WTC11 (cell line): ENCODE data around the gene AQP2.

Source experiments
- ELF4 ChIP-seq: sonication (generic); formaldehyde crosslinking; IDR thresholded peaks from 2 replicates; pipeline ENCODE4 v1.8.1; 2022; ENCODE audit warnings: low read depth, mild to moderate bottlenecking, moderate library complexity, missing genetic modification reagents
- IRF2 ChIP-seq: sonication (generic); formaldehyde crosslinking; IDR thresholded peaks from 2 replicates; pipeline ENCODE4 v1.8.0; 2022; ENCODE audit warnings: low read depth, missing genetic modification reagents, borderline replicate concordance
- NR2C2 ChIP-seq: sonication (generic); formaldehyde crosslinking; IDR thresholded peaks from 2 replicates; pipeline ENCODE4 v1.8.0; 2022; ENCODE audit warnings: mild to moderate bottlenecking, missing genetic modification reagents
- USF1 ChIP-seq: sonication (generic); formaldehyde crosslinking; IDR thresholded peaks from 2 replicates; pipeline ENCODE4 v1.8.0; 2022; ENCODE audit warnings: mild to moderate bottlenecking, missing genetic modification reagents
- ZNF138 ChIP-seq: sonication (generic); formaldehyde crosslinking; conservative IDR thresholded peaks from 2 replicates; pipeline ENCODE4 v1.8.1; 2022; ENCODE audit warnings: mild to moderate bottlenecking, moderate library complexity, missing genetic modification reagents
- ZNF671 ChIP-seq: fragments of 250-450 bp; sonication (Bioruptor Pico); IDR thresholded peaks from 2 replicates; pipeline ENCODE4 v1.8.0; 2021; ENCODE audit warnings: mild to moderate bottlenecking
- TF ChIP-seq, protein P1 (sequence below): fragments of 200-600 bp; IDR thresholded peaks from 2 replicates; pipeline ENCODE4 v1.8.0; 2022; ENCODE audit warnings: antibody characterized with exemption
- TF ChIP-seq, protein P2 (sequence below): sonication (generic); formaldehyde crosslinking; IDR thresholded peaks from 2 replicates; pipeline ENCODE4 v1.8.1; 2023; ENCODE audit warnings: mild to moderate bottlenecking, missing genetic modification reagents, moderate library complexity
- TF ChIP-seq, protein P3 (sequence below): sonication (generic); formaldehyde crosslinking; IDR thresholded peaks from 2 replicates; pipeline ENCODE4 v1.8.0; 2022; ENCODE audit warnings: mild to moderate bottlenecking, missing genetic modification reagents
- TF ChIP-seq, protein P4 (sequence below): sonication (generic); formaldehyde crosslinking; IDR thresholded peaks from 2 replicates; pipeline ENCODE4 v1.8.1; 2022; ENCODE audit warnings: low read depth, mild to moderate bottlenecking, moderate library complexity, missing genetic modification reagents, borderline replicate concordance

DNA sequence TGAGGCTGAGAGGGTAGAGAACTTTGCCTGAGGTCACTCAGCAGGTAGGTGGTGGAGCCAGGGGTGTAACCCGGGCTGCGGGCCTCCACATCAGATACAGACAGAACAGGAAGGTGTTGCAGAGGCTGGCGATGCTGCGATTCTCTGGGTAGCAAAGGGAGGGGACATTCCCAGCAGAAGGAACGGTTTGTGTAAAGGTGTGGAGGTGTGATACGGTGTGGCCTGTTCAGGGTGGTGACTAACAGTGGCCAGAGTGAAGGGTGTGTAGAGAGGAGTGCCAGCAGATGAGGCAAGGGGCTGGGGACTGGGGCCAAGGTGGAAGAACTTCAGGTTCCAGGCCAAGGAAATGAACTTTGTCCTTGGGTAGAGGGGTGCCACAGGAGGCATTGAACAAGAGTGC lies 28.6 kb upstream of the AQP2 start:
- TF ChIP-seq, protein P1, sequence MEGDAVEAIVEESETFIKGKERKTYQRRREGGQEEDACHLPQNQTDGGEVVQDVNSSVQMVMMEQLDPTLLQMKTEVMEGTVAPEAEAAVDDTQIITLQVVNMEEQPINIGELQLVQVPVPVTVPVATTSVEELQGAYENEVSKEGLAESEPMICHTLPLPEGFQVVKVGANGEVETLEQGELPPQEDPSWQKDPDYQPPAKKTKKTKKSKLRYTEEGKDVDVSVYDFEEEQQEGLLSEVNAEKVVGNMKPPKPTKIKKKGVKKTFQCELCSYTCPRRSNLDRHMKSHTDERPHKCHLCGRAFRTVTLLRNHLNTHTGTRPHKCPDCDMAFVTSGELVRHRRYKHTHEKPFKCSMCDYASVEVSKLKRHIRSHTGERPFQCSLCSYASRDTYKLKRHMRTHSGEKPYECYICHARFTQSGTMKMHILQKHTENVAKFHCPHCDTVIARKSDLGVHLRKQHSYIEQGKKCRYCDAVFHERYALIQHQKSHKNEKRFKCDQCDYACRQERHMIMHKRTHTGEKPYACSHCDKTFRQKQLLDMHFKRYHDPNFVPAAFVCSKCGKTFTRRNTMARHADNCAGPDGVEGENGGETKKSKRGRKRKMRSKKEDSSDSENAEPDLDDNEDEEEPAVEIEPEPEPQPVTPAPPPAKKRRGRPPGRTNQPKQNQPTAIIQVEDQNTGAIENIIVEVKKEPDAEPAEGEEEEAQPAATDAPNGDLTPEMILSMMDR, result no peak
- TF ChIP-seq, protein P2, sequence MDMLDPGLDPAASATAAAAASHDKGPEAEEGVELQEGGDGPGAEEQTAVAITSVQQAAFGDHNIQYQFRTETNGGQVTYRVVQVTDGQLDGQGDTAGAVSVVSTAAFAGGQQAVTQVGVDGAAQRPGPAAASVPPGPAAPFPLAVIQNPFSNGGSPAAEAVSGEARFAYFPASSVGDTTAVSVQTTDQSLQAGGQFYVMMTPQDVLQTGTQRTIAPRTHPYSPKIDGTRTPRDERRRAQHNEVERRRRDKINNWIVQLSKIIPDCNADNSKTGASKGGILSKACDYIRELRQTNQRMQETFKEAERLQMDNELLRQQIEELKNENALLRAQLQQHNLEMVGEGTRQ (CRISPR knock-in tag), result no peak
- TF ChIP-seq, protein P3, sequence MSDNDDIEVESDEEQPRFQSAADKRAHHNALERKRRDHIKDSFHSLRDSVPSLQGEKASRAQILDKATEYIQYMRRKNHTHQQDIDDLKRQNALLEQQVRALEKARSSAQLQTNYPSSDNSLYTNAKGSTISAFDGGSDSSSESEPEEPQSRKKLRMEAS (CRISPR knock-in tag), result no peak
- TF ChIP-seq USF1 (CRISPR knock-in tag), result no peak
- no peak for TF ChIP-seq IRF2
- no peak for TF ChIP-seq NR2C2 (CRISPR knock-in tag)
- TF ChIP-seq ZNF138 (CRISPR knock-in tag), result no peak
- TF ChIP-seq ZNF671 (CRISPR knock-in tag), result no peak
- TF ChIP-seq, protein P4, sequence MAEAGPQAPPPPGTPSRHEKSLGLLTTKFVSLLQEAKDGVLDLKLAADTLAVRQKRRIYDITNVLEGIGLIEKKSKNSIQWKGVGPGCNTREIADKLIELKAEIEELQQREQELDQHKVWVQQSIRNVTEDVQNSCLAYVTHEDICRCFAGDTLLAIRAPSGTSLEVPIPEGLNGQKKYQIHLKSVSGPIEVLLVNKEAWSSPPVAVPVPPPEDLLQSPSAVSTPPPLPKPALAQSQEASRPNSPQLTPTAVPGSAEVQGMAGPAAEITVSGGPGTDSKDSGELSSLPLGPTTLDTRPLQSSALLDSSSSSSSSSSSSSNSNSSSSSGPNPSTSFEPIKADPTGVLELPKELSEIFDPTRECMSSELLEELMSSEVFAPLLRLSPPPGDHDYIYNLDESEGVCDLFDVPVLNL, result no peak
- no peak for TF ChIP-seq ELF4 (CRISPR knock-in tag)
